NCI-H69 (cell line): ENCODE data around the gene PDZRN4.

ENCODE experiments used
- DNase-seq: peaks from one replicate; lab custom pipeline; 2025; lab: John Stamatoyannopoulos, UW

Gene PDZRN4

GRCh38 chr12:41362510-41362909 is 174.4 kb downstream of the PDZRN4 start:
- no peak for DNase-seq

- no peak for DNase-seq
Observed at GRCh38 chr12:41362931-41363330, 174.8 kb downstream of the PDZRN4 start.

GRCh38 chr12:41364211-41364610 is 176.1 kb downstream of the PDZRN4 start:
- no peak for DNase-seq

GRCh38 chr12:41365653-41366171 is 177.6 kb downstream of the PDZRN4 start:
- DNase-seq: peak; percentile 87

GRCh38 chr12:41367726-41368405 is 179.7 kb downstream of the PDZRN4 start:
- peak; percentile 30 for DNase-seq

- no peak for DNase-seq
Observed at GRCh38 chr12:41380878-41381277, 192.8 kb downstream of the PDZRN4 start.

GRCh38 chr12:41402801-41403200 is 214.7 kb downstream of the PDZRN4 start:
- no peak for DNase-seq

GRCh38 chr12:41407232-41407799 is 219.2 kb downstream of the PDZRN4 start:
- peak; percentile 32 for DNase-seq

GRCh38 chr12:41409628-41410027 is 221.5 kb downstream of the PDZRN4 start:
- no peak for DNase-seq

- peak; percentile 36 for DNase-seq
Observed at GRCh38 chr12:41418586-41418985, 230.5 kb downstream of the PDZRN4 start.

- peak; percentile 87 for DNase-seq
Observed at GRCh38 chr12:41419131-41419893, 231.2 kb downstream of the PDZRN4 start.

- DNase-seq: no peak
Observed at GRCh38 chr12:41424651-41425050, 236.5 kb downstream of the PDZRN4 start.

- DNase-seq: no peak
Observed at GRCh38 chr12:41433460-41433859, 245.3 kb downstream of the PDZRN4 start.

GRCh38 chr12:41436076-41436475 is 248.0 kb downstream of the PDZRN4 start:
- peak; percentile 3 for DNase-seq

- DNase-seq: peak; percentile 11
Observed at GRCh38 chr12:41437563-41437962, 249.4 kb downstream of the PDZRN4 start.

- DNase-seq: no peak
Observed at GRCh38 chr12:41438854-41439541, 250.9 kb downstream of the PDZRN4 start.

GRCh38 chr12:41439801-41440200 is 251.7 kb downstream of the PDZRN4 start:
- no peak for DNase-seq

- no peak for DNase-seq
Observed at GRCh38 chr12:41441180-41441579, 253.1 kb downstream of the PDZRN4 start.

- DNase-seq: no peak
Observed at GRCh38 chr12:41442896-41443295, 254.8 kb downstream of the PDZRN4 start.

GRCh38 chr12:41443690-41444089 is 255.6 kb downstream of the PDZRN4 start:
- DNase-seq: no peak

GRCh38 chr12:41452838-41453407 is 264.8 kb downstream of the PDZRN4 start:
- peak; percentile 3 for DNase-seq

- no peak for DNase-seq
Observed at GRCh38 chr12:41453409-41453808, 265.3 kb downstream of the PDZRN4 start.
